ENCODE measurements around the gene TAS2R10. TPM values are rescaled to one million over a fixed set of nuclear protein-coding genes. Genes with fewer than 3 reads are reported as not detected.

The TAS2R10 gene
- total and polyA plus RNA-seq, 4 donors = 0.18 to 2.1 (median 0.80) TPM; not detected in 1

GRCh38 chr12:10847744-10848143, 21.6 kb upstream of the TAS2R10 start:
- no peaks in the 10 kb centered on the region for H3K27me3 ChIP-seq (ENCODE audit: control insufficient read depth in 3 of 3, insufficient read depth in 3 of 3, low read length in 2 of 3)
- H3K36me3 ChIP-seq (ENCODE audit: control insufficient read depth in 4 of 4, insufficient read depth in 4 of 4, low read length in 4 of 4) = peaks cover 0 to 12% (median 1%) of the 10 kb centered on the region in 4 donors
- ATAC-seq (ENCODE audit: insufficient read depth, low FRiP score) = no peak
- no peak overlapping the region for H3K9ac ChIP-seq (ENCODE audit: insufficient read depth in 1 of 2, low read length in 2 of 2)
- no peak overlapping the region for H3K27ac ChIP-seq (ENCODE audit: low read depth in 1 of 2, low read length in 1 of 2)
- peaks cover 0 to 2% (median 0%) of the 10 kb centered on the region in 5 donors for H3K4me1 ChIP-seq (ENCODE audit: control insufficient read depth in 5 of 5, insufficient read depth in 5 of 5, low read length in 5 of 5)
- no peak for TF ChIP-seq CTCF (IDR thresholded peaks at IDR 0.05; ENCODE audit: control extremely low read depth, extremely low read depth)
- no peak overlapping the region for H3K4me3 ChIP-seq
- DNase-seq = peak in 1 of 3 donors; percentile 6
- peaks cover 0 to 3% (median 0%) of the 10 kb centered on the region in 4 donors for H3K9me3 ChIP-seq (ENCODE audit: control insufficient read depth in 4 of 4, insufficient read depth in 3 of 4, low read length in 3 of 4)
- WGBS, 2 donors = 41 to 67% methylated on average over 2 of the region's 2 CpGs

GRCh38 chr12:10842862-10843261, 16.7 kb upstream of the TAS2R10 start:
- Histone ChIP-seq H3K4me1 (ENCODE audit: control insufficient read depth in 5 of 5, insufficient read depth in 5 of 5, low read length in 5 of 5) (no peaks in the 10 kb centered on the region), H3K27ac (ENCODE audit: low read depth in 1 of 2, low read length in 1 of 2) (no peak overlapping the region), H3K9ac (ENCODE audit: insufficient read depth in 1 of 2, low read length in 2 of 2) (no peak overlapping the region), H3K4me3 (no peak overlapping the region), H3K9me3 (ENCODE audit: control insufficient read depth in 4 of 4, insufficient read depth in 3 of 4, low read length in 3 of 4) (peaks cover 0 to 6% (median 0%) of the 10 kb centered on the region in 4 donors), H3K36me3 (ENCODE audit: control insufficient read depth in 4 of 4, insufficient read depth in 4 of 4, low read length in 4 of 4) (peaks cover 0 to 8% (median 2%) of the 10 kb centered on the region in 4 donors), H3K27me3 (ENCODE audit: control insufficient read depth in 3 of 3, insufficient read depth in 3 of 3, low read length in 2 of 3) (no peaks in the 10 kb centered on the region)
- DNase-seq = no peak
- TF ChIP-seq CTCF (IDR thresholded peaks at IDR 0.05; ENCODE audit: control extremely low read depth, extremely low read depth) = no peak
- no peak for ATAC-seq (ENCODE audit: insufficient read depth, low FRiP score)
- WGBS, 2 donors = 96 to 100% methylated on average over 2 of the region's 2 CpGs

DNA sequence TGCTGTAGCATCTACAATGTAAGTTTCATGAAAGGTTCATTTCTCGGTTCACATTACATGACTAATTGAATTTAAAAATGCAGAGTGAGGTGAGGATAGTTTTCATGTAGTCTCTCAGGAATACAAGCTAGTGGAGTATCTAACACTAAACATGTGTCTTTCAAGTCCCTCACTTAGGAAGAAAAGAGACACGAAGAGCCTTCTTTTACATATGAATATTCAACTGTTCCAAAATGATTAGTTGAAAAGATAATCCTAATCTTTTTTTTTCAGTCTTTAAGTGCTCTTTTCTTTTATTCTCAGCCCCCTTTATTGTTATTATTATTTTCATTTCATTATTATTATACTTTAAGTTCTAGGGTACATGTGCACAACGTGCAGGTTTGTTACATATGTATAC, 12.3 kb upstream of the TAS2R10 start:
- WGBS, 2 donors = 86 to 96% methylated on average over 3 of the region's 3 CpGs

More for the DNA sequence above, 12.3 kb upstream of the TAS2R10 start:
- no peak overlapping the region for H3K27ac ChIP-seq (ENCODE audit: low read depth in 1 of 2, low read length in 1 of 2)
- no peaks in the 10 kb centered on the region for H3K27me3 ChIP-seq (ENCODE audit: control insufficient read depth in 3 of 3, insufficient read depth in 3 of 3, low read length in 2 of 3)
- H3K9me3 ChIP-seq (ENCODE audit: control insufficient read depth in 4 of 4, insufficient read depth in 3 of 4, low read length in 3 of 4) = peaks cover 0 to 6% (median 0%) of the 10 kb centered on the region in 4 donors
- H3K9ac ChIP-seq (ENCODE audit: insufficient read depth in 1 of 2, low read length in 2 of 2) = no peak overlapping the region
- no peak overlapping the region for H3K4me3 ChIP-seq
- no peak for TF ChIP-seq CTCF (IDR thresholded peaks at IDR 0.05; ENCODE audit: control extremely low read depth, extremely low read depth)
- peaks cover 0 to 2% (median 0%) of the 10 kb centered on the region in 5 donors for H3K4me1 ChIP-seq (ENCODE audit: control insufficient read depth in 5 of 5, insufficient read depth in 5 of 5, low read length in 5 of 5)
- no peak for ATAC-seq (ENCODE audit: insufficient read depth, low FRiP score)
- DNase-seq = no peak
- H3K36me3 ChIP-seq (ENCODE audit: control insufficient read depth in 4 of 4, insufficient read depth in 4 of 4, low read length in 4 of 4) = peaks cover 0 to 8% (median 2%) of the 10 kb centered on the region in 4 donors
